SK-N-SH treated with all-trans-retinoic acid at 6 μM for 48 hours (cell line): Measurements from ENCODE around the gene THTPA.

Source experiments
- CSDC2 ChIP-seq: fragments of 250-450 bp; sonication (Bioruptor Pico); IDR thresholded peaks from 2 replicates; pipeline ENCODE4 v1.5.0; 2020; ENCODE audit warnings: mild to moderate bottlenecking, moderate library complexity
- ESRRG ChIP-seq: fragments of 250-450 bp; sonication (Bioruptor Pico); IDR thresholded peaks from 2 replicates; pipeline ENCODE4 v1.6.1; 2021; ENCODE audit warnings: mild to moderate bottlenecking
- GLIS3 ChIP-seq: fragments of 250-450 bp; sonication (Bioruptor Pico); IDR thresholded peaks from 2 replicates; pipeline ENCODE4 v1.5.0; 2020; ENCODE audit warnings: mild to moderate bottlenecking, moderate library complexity
- ISL1 ChIP-seq: fragments of 250-450 bp; sonication (Bioruptor Pico); IDR thresholded peaks from 2 replicates; pipeline ENCODE4 v2.1.2; 2022; ENCODE audit warnings: mild to moderate bottlenecking, moderate library complexity
- OSR1 ChIP-seq: fragments of 250-450 bp; sonication (Bioruptor Pico); IDR thresholded peaks from 2 replicates; pipeline ENCODE4 v1.8.0; 2022; ENCODE audit warnings: moderate library complexity, mild to moderate bottlenecking, inconsistent platforms
- RARB ChIP-seq: fragments of 250-450 bp; sonication (Bioruptor Pico); IDR thresholded peaks from 2 replicates; pipeline ENCODE4 v1.8.0; 2021; ENCODE audit warnings: mild to moderate bottlenecking, moderate library complexity
- ZC3H10 ChIP-seq: fragments of 250-450 bp; sonication (Bioruptor Pico); IDR thresholded peaks from 2 replicates; pipeline ENCODE4 v1.5.1; 2021; ENCODE audit warnings: mild to moderate bottlenecking, moderate library complexity
- ZFP3 ChIP-seq: fragments of 250-450 bp; sonication (Bioruptor Pico); IDR thresholded peaks from 2 replicates; pipeline ENCODE4 v1.5.0; 2020; ENCODE audit warnings: mild to moderate bottlenecking, moderate library complexity
- ZFP30 ChIP-seq: fragments of 450-650 bp; formaldehyde crosslinking; IDR thresholded peaks from 2 replicates; pipeline ENCODE4 v1.5.0; 2022; ENCODE audit warnings: mild to moderate bottlenecking, moderate library complexity
- ZNF565 ChIP-seq: fragments of 450-650 bp; formaldehyde crosslinking; conservative IDR thresholded peaks from 2 replicates; pipeline ENCODE4 v1.5.0; 2020; ENCODE audit warnings: low read depth, mild to moderate bottlenecking, moderate library complexity
- ZNF70 ChIP-seq: fragments of 450-650 bp; formaldehyde crosslinking; IDR thresholded peaks from 2 replicates; pipeline ENCODE4 v1.5.0; 2020; ENCODE audit warnings: mild to moderate bottlenecking, moderate library complexity
- TF ChIP-seq, protein P1 (sequence below): fragments of 250-450 bp; sonication (Bioruptor Pico); IDR thresholded peaks from 2 replicates; pipeline ENCODE4 v1.8.0; 2020; ENCODE audit warnings: mild to moderate bottlenecking, moderate library complexity, borderline replicate concordance
- TF ChIP-seq, protein P2 (sequence below): fragments of 250-450 bp; sonication (Bioruptor Pico); IDR thresholded peaks from 2 replicates; pipeline ENCODE4 v1.5.1; 2021; ENCODE audit warnings: mild to moderate bottlenecking, moderate library complexity
- TF ChIP-seq, protein P3 (sequence below): fragments of 250-450 bp; sonication (Bioruptor Pico); IDR thresholded peaks from 2 replicates; pipeline ENCODE4 v1.5.1; 2020; ENCODE audit warnings: low read depth, mild to moderate bottlenecking, moderate library complexity

DNA sequence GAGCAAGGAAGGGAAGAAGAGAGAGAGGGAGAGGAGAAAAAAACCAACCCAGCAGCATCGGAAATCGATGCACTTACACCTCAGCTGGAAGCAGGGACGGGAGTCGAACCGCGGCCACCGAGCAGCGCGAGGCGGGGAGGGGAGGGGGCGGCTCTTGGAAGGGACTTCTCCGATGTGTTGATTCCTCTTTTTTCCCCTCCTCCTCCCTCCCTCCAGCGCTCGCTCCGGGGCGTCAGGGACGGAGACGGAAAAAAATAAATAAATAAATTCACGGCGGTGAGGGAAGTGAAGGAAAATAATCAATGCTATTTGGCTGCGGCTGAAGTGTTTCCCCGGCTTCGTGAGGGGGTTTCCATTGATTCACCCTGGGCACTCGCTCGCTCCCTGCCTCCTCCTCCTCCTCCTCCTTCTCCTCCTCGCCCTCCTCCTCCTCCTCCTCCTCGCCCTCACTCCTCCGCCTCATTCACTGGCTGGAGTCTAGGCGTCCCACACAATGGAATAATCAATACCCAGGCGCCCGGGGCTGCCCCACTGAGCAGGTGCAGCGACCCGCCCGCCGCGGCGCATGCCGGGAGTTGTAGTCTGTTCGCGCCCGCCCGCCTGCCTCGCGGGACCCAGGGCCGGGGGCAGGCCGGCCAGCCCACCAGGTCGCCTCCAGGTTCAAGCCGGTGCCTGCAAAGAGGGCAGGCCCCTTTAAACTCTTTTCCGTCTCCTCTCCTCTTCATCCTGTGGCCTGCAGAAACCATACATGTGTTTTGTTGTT is 4.6 kb upstream of the THTPA start, which contains the start of gene ZFHX2:
- TF ChIP-seq CSDC2 (no peak), ZFP3 (CRISPR knock-in tag) (no peak), ZC3H10 (CRISPR knock-in tag) (no peak), GLIS3 (CRISPR knock-in tag) (no peak), ZFP30 (no peak), ZNF565 (CRISPR knock-in tag) (no peak), OSR1 (CRISPR knock-in tag) (no peak), RARB (CRISPR knock-in tag) (no peak), ESRRG (CRISPR knock-in tag) (no peak), ZNF70 (no peak), ISL1 (CRISPR knock-in tag) (no peak)
- TF ChIP-seq, protein P1, sequence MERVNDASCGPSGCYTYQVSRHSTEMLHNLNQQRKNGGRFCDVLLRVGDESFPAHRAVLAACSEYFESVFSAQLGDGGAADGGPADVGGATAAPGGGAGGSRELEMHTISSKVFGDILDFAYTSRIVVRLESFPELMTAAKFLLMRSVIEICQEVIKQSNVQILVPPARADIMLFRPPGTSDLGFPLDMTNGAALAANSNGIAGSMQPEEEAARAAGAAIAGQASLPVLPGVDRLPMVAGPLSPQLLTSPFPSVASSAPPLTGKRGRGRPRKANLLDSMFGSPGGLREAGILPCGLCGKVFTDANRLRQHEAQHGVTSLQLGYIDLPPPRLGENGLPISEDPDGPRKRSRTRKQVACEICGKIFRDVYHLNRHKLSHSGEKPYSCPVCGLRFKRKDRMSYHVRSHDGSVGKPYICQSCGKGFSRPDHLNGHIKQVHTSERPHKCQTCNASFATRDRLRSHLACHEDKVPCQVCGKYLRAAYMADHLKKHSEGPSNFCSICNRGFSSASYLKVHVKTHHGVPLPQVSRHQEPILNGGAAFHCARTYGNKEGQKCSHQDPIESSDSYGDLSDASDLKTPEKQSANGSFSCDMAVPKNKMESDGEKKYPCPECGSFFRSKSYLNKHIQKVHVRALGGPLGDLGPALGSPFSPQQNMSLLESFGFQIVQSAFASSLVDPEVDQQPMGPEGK (CRISPR knock-in tag) = no peak
- TF ChIP-seq, protein P2, sequence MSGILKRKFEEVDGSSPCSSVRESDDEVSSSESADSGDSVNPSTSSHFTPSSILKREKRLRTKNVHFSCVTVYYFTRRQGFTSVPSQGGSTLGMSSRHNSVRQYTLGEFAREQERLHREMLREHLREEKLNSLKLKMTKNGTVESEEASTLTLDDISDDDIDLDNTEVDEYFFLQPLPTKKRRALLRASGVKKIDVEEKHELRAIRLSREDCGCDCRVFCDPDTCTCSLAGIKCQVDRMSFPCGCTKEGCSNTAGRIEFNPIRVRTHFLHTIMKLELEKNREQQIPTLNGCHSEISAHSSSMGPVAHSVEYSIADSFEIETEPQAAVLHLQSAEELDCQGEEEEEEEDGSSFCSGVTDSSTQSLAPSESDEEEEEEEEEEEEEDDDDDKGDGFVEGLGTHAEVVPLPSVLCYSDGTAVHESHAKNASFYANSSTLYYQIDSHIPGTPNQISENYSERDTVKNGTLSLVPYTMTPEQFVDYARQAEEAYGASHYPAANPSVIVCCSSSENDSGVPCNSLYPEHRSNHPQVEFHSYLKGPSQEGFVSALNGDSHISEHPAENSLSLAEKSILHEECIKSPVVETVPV = no peak
- TF ChIP-seq, protein P3, sequence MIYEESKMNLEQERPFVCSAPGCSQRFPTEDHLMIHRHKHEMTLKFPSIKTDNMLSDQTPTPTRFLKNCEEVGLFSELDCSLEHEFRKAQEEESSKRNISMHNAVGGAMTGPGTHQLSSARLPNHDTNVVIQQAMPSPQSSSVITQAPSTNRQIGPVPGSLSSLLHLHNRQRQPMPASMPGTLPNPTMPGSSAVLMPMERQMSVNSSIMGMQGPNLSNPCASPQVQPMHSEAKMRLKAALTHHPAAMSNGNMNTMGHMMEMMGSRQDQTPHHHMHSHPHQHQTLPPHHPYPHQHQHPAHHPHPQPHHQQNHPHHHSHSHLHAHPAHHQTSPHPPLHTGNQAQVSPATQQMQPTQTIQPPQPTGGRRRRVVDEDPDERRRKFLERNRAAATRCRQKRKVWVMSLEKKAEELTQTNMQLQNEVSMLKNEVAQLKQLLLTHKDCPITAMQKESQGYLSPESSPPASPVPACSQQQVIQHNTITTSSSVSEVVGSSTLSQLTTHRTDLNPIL (CRISPR knock-in tag) = no peak
